SK-N-SH (cell line): Measurements from ENCODE around the gene EIF4H.

Source experiments
- EZH2phosphoT487 ChIP-seq: fragments of 200-600 bp; sonication (generic); IDR thresholded peaks from 2 replicates; pipeline ENCODE4 v1.6.1; 2017; ENCODE audit warnings: low read depth, mixed run types, mild to moderate bottlenecking, antibody characterized with exemption, moderate library complexity, borderline replicate concordance
- GABPA ChIP-seq: IDR thresholded peaks from 2 replicates; pipeline ENCODE4 v1.4.0; 2012; ENCODE audit warnings: low read depth, mild to moderate bottlenecking
- JUND ChIP-seq: IDR thresholded peaks from 2 replicates; pipeline ENCODE4 v1.4.0; 2012
- POLR2AphosphoS5 ChIP-seq: IDR thresholded peaks from 2 replicates; pipeline ENCODE4 v1.6.1; 2012; ENCODE audit warnings: low read depth, low read length
- RAD21 ChIP-seq: IDR thresholded peaks from 2 replicates; pipeline ENCODE4 v1.6.1; 2012; ENCODE audit warnings: mild to moderate bottlenecking, low read length
- RCOR1 ChIP-seq: fragments of 150-350 bp; IDR thresholded peaks from 2 replicates; pipeline ENCODE4 v1.6.1; 2017; ENCODE audit warnings: antibody characterized with exemption, low read length
- TAF1 ChIP-seq: IDR thresholded peaks from 2 replicates; pipeline ENCODE4 v1.6.1; 2012; ENCODE audit warnings: low read depth, mild to moderate bottlenecking, low read length, moderate library complexity, borderline replicate concordance
- TF ChIP-seq, protein P1 (sequence below): fragments of 200-600 bp; sonication (generic); IDR thresholded peaks from 2 replicates; pipeline ENCODE4 v1.6.1; 2017; ENCODE audit warnings: antibody characterized with exemption, mild to moderate bottlenecking, moderate library complexity
- TF ChIP-seq, protein P2 (sequence below): fragments of 150-350 bp; IDR thresholded peaks from 2 replicates; pipeline ENCODE4 v1.6.1; 2017; ENCODE audit warnings: antibody characterized with exemption, low read length, low read depth, borderline replicate concordance
- TF ChIP-seq, protein P3 (sequence below): IDR thresholded peaks from 2 replicates; pipeline ENCODE4 v1.4.0; 2012; ENCODE audit warnings: low read depth, borderline replicate concordance

DNA sequence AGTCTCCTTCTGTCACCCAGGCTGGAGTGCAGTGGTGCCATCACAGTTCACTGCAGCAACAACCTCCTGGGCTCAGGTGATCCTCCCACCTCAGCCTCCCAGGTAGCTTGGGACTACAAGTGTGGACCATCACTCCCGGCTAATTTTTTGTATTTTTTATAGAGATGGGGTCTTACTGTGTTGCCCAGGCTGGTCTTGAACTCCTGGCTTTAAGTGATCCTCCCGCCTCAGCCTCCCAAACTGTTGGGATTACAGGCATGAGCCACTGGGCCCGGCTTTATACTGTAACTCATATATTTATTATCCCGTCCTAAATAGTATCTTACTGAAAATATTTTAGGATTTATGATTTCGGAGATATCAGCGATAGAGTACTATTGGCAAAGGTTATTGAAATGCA lies 10.9 kb downstream of the EIF4H start:
- TF ChIP-seq RAD21 (no peak), GABPA (no peak), JUND (no peak), EZH2phosphoT487 (no peak), RCOR1 (no peak), POLR2AphosphoS5 (no peak), TAF1 (no peak)
- TF ChIP-seq, protein P1, sequence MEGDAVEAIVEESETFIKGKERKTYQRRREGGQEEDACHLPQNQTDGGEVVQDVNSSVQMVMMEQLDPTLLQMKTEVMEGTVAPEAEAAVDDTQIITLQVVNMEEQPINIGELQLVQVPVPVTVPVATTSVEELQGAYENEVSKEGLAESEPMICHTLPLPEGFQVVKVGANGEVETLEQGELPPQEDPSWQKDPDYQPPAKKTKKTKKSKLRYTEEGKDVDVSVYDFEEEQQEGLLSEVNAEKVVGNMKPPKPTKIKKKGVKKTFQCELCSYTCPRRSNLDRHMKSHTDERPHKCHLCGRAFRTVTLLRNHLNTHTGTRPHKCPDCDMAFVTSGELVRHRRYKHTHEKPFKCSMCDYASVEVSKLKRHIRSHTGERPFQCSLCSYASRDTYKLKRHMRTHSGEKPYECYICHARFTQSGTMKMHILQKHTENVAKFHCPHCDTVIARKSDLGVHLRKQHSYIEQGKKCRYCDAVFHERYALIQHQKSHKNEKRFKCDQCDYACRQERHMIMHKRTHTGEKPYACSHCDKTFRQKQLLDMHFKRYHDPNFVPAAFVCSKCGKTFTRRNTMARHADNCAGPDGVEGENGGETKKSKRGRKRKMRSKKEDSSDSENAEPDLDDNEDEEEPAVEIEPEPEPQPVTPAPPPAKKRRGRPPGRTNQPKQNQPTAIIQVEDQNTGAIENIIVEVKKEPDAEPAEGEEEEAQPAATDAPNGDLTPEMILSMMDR = no peak
- TF ChIP-seq, protein P2, sequence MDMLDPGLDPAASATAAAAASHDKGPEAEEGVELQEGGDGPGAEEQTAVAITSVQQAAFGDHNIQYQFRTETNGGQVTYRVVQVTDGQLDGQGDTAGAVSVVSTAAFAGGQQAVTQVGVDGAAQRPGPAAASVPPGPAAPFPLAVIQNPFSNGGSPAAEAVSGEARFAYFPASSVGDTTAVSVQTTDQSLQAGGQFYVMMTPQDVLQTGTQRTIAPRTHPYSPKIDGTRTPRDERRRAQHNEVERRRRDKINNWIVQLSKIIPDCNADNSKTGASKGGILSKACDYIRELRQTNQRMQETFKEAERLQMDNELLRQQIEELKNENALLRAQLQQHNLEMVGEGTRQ = no peak
- TF ChIP-seq, protein P3, sequence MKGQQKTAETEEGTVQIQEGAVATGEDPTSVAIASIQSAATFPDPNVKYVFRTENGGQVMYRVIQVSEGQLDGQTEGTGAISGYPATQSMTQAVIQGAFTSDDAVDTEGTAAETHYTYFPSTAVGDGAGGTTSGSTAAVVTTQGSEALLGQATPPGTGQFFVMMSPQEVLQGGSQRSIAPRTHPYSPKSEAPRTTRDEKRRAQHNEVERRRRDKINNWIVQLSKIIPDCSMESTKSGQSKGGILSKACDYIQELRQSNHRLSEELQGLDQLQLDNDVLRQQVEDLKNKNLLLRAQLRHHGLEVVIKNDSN = no peak
